Fibroblast of lung (primary cell): Measurements from ENCODE around the gene NTPCR.

Experiments used
- EZH2 ChIP-seq: IDR thresholded peaks from 2 replicates; pipeline ENCODE4 v1.5.1; 2012; ENCODE audit warnings: low read length, control low read depth, mild to moderate bottlenecking; ENCODE audit errors: missing control alignments
- TF ChIP-seq, protein P1 (sequence below), 2 donors: IDR thresholded peaks in 1 of 2; conservative IDR thresholded peaks in 1 of 2; 1 replicate in 1 of 2; 2 replicates in 1 of 2; pipeline ENCODE4 v1.5.1; 2011 to 2012; ENCODE audit warnings: low read length in 2 of 2, control low read depth in 1 of 2, inconsistent platforms in 1 of 2, low read depth in 1 of 2, mild to moderate bottlenecking in 1 of 2

DNA sequence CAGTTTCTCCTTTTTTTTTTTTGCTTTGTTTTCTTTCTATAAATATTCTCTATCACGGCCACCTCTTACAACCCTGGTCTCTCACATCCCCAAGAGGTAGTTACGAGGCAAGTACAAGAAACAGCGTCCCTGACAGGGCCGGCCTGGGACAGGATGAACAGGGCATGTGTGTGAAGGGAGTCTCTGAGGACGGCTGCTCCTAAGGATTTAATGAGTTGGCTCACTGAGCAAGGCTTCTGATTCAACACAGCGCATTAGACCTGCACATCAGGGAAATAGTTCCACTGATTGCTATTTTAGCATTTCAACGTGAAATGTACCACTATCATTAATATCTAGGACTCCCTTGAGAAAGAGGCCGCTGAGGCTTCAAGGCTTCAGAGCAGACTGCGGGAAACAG lies 54.0 kb downstream of the NTPCR start:
- no peak for TF ChIP-seq EZH2
- TF ChIP-seq, protein P1, sequence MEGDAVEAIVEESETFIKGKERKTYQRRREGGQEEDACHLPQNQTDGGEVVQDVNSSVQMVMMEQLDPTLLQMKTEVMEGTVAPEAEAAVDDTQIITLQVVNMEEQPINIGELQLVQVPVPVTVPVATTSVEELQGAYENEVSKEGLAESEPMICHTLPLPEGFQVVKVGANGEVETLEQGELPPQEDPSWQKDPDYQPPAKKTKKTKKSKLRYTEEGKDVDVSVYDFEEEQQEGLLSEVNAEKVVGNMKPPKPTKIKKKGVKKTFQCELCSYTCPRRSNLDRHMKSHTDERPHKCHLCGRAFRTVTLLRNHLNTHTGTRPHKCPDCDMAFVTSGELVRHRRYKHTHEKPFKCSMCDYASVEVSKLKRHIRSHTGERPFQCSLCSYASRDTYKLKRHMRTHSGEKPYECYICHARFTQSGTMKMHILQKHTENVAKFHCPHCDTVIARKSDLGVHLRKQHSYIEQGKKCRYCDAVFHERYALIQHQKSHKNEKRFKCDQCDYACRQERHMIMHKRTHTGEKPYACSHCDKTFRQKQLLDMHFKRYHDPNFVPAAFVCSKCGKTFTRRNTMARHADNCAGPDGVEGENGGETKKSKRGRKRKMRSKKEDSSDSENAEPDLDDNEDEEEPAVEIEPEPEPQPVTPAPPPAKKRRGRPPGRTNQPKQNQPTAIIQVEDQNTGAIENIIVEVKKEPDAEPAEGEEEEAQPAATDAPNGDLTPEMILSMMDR (conservative IDR thresholded peaks at IDR 0.05 in 1 of 2, IDR thresholded peaks at IDR 0.05 in 1 of 2; ENCODE audit: low read depth in 1 of 2, low read length in 2 of 2): no peak
